HG03521 (cell line): Measurements from ENCODE around the gene IFTAP.
"Not testable (repeated sequence)": the region's sequence is repeated elsewhere in the genome, so short reads cannot be mapped to it uniquely, and the experiment has no call there.

Source experiments
- ATAC-seq: cut with Tn5 transposase; IDR thresholded peaks from one replicate; pipeline ENCODE4 v1.9.1; 2021; ENCODE audit warnings: mild to moderate bottlenecking, moderate library complexity; ENCODE audit not compliant: unreplicated experiment

Gene IFTAP

GRCh38 chr11:36635066-36635862 lies 41.0 kb downstream of the IFTAP start:
- no peak for ATAC-seq

GRCh38 chr11:36638556-36638955 lies 44.3 kb downstream of the IFTAP start:
- ATAC-seq, result no peak

- no peak for ATAC-seq
Observed at GRCh38 chr11:36657610-36658267, 63.4 kb downstream of the IFTAP start.

GRCh38 chr11:36661359-36661758 lies 67.1 kb downstream of the IFTAP start:
- not testable (repeated sequence) for ATAC-seq

DNA sequence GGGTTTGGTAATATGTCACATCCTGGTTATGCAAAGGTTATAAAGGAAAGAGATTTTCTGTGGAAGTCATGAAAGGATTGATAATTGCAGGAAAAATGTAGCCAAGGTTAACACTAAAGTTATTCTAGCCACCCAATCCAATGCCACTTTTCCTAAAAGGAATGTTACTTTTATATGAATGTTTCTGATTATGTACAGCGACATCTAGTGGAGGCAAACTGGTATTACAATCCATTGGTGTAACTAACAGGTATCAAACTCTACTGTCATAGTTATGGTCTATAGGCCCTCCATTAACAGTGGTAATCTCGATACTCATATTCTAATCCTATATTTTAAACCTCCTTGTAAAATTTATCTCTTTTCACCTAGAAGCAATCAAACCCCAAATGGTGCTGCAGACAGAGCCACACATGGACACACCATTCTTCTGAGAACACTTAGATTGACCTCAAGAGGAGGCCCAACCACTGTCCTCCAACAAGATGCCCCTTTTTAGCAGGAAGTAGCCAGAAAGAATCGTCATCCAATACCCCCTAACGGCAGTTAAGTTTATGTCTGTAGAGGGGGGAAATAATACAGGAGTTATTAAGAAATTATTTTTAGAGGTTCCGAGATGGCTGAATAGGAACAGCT lies 78.6 kb downstream of the IFTAP start:
- no peak for ATAC-seq

GRCh38 chr11:36679547-36679946 lies 85.2 kb downstream of the IFTAP start:
- not testable (repeated sequence) for ATAC-seq

- ATAC-seq, result no peak
Observed at GRCh38 chr11:36683818-36684217, 89.5 kb downstream of the IFTAP start.

- ATAC-seq, result no peak
Observed at GRCh38 chr11:36684840-36685801, 90.8 kb downstream of the IFTAP start.

DNA sequence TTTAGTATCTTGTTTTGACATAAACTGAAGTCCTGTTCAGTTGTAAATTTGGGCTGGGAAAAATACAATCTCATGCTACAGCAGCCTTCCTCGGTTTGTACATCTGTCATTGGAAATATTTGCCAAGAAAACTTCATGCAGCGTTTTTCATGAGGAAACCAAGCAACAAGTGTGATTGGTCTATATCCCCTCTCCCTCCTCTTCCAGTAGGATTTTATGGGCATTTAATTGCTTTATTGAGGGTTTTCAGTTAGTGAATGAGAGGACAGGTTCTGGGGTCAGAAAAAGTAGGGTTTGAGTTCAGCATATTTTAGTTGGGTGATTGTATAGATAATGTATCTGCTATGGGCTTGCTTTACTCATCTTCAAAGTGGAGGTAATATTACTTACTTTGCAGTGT lies 93.8 kb downstream of the IFTAP start:
- no peak for ATAC-seq

GRCh38 chr11:36688571-36689291 lies 94.4 kb downstream of the IFTAP start:
- ATAC-seq, result no peak

DNA sequence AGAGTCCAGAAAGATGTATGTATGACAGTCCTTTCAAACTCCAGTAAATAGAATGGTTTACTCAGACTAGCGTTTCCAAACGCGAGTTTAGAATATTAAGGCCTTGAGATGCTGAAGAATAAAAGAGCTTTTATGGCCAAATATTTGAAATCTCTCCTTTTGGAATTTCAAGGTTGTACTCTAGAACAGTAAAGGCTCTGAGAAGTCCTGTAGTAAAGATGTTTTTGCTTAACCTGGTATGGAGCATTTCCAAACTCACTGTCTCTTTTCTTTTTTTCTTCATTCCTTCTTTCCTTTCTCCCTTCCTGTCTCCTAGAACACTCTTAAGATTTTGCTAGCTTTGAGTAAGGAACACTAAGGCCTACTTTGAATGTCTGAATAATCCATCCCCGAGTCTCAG lies 95.1 kb downstream of the IFTAP start:
- no peak for ATAC-seq

GRCh38 chr11:36692704-36693103 lies 98.4 kb downstream of the IFTAP start:
- no peak for ATAC-seq

GRCh38 chr11:36693139-36693843 lies 99.0 kb downstream of the IFTAP start:
- no peak for ATAC-seq

GRCh38 chr11:36695111-36695510 lies 100.8 kb downstream of the IFTAP start:
- no peak for ATAC-seq

- ATAC-seq, result no peak
Observed at GRCh38 chr11:36695571-36695970, 101.3 kb downstream of the IFTAP start.

DNA sequence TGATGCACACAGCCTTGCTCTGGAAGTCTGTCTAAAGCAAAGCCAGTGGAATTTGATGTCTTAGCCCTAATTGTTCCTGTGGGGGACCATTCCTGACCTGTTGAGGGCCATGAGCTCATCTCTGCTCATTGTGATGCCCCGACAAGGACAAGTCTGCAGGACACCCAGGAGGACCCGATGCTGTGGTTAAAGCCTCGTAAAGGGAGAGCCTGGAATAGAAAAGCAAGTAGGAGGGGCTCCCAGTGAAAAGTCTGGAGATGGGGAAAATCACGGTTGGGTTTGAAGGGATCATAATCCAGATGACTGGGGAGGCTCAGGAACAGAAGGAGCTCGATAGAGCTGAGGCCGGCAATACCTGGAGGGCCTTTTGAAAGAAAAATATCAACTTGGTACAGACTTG lies 102.2 kb downstream of the IFTAP start:
- no peak for ATAC-seq

DNA sequence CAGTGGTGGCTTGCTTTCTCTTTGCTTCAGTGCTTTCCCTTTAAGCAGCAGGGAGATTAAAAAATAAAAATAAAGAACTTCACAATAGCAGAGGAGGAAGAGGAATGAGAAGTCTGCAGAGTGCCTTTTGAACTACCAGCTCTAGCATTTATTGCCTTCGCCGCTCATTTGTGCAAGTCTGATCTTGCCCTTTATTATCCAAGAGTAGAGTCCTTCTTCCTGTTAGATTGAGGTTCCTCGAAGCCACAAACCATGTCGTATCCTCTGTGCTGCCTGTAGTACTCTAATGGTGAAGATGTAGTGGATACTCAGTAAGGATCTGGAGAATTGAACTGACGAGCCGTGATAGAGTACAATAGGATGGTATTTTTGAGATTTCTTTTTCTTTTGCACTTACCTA lies 105.0 kb downstream of the IFTAP start:
- no peak for ATAC-seq

DNA sequence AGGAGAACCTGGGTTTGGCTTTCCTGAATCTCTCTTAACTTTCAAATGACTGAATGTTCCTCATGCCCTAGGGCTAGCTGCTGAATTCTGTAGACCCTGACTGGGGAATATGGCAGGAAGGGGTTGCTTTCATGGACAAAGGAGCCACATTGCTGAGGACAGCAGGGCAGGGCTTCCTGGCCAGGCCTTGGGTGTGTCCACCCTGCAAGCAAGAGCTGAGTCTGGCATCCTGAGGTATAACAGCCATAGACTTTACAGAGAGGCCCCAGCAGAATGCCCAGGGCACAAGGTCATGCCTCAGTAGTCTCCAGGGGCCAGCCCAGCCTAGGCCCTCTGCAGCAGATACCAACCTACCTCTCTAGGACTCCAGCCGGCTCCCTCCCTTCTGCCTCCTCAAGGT lies 105.9 kb downstream of the IFTAP start:
- ATAC-seq, result no peak

- ATAC-seq, result peak; percentile 75
Observed at GRCh38 chr11:36702330-36703054, 108.2 kb downstream of the IFTAP start.
